ENCODE data around the gene ABRACL.

GRCh38 chr6:138986578-138986977 lies 42.0 kb upstream of the ABRACL start:
- TF ChIP-seq POLR2A (IDR thresholded peaks at IDR 0.05; ENCODE audit: low read length) (no peak), GATA1 (IDR thresholded peaks at IDR 0.05; ENCODE audit: low read depth, low read length) (no peak)
